H1 (cell line): ENCODE data around the gene LIPA. TPM values are rescaled to one million over a fixed set of nuclear protein-coding genes. Genes with fewer than 3 reads are reported as not detected.

ENCODE experiments used
- CTCF ChIA-PET: fragments of 300-600 bp; sonication (Branson Sonifier 250); formaldehyde crosslinking; loops from one replicate; lab custom pipeline; 2021; ENCODE audit not compliant: partially characterized antibody; lab: Charles Lee
- POLR2A ChIA-PET: fragments of 300-600 bp; sonication (Branson Sonifier 250); formaldehyde crosslinking; loops from one replicate; lab custom pipeline; 2021; ENCODE audit warnings: inconsistent platforms; ENCODE audit not compliant: partially characterized antibody; lab: Charles Lee
- DNase-seq, 2 experiments: peaks; one replicate each; pipeline versions ENCODE4 v3.0.0 to v3.0.0-alpha.2; 2010 to 2022; ENCODE audit warnings: low spot score in 2 of 2, low read depth in 1 of 2, mixed read lengths in 1 of 2
- FAIRE-seq: peaks from 2 replicates; lab custom pipeline; 2011; peaks lifted over from hg19 to GRCh38; lab: Jason Lieb, UNC
- H2AFZ ChIP-seq: 2 replicates; pipeline ENCODE4 v1.8.1; 2012; ENCODE audit warnings: low read length, inconsistent platforms
- H2AK5ac ChIP-seq: 2 replicates; pipeline ENCODE4 v1.6.1; 2013; ENCODE audit warnings: low read depth, low read length
- H2BK120ac ChIP-seq: replicated peaks from 2 replicates; pipeline ENCODE3; 2013; ENCODE audit warnings: low read depth, low read length, inconsistent platforms
- H2BK12ac ChIP-seq: 2 replicates; pipeline ENCODE4 v1.6.1; 2013; ENCODE audit warnings: low read depth, low read length
- H2BK15ac ChIP-seq: 2 replicates; pipeline ENCODE4 v1.6.1; 2013; ENCODE audit warnings: low read length
- H2BK20ac ChIP-seq: 2 replicates; pipeline ENCODE4 v1.6.1; 2013; ENCODE audit warnings: low read length
- H2BK5ac ChIP-seq: 2 replicates; pipeline ENCODE4 v1.6.1; 2013; ENCODE audit warnings: low read depth, low read length
- H3K14ac ChIP-seq: 2 replicates; pipeline ENCODE4 v1.6.1; 2013; ENCODE audit warnings: inconsistent platforms; ENCODE audit not compliant: insufficient read length
- H3K18ac ChIP-seq: 2 replicates; pipeline ENCODE4 v1.6.1; 2013; ENCODE audit warnings: low read length; ENCODE audit errors: extremely low read depth
- H3K23ac ChIP-seq: 2 replicates; pipeline ENCODE4 v1.6.1; 2013; ENCODE audit warnings: inconsistent platforms; ENCODE audit not compliant: insufficient read length
- H3K23me2 ChIP-seq: 2 replicates; pipeline ENCODE4 v1.6.1; 2013; ENCODE audit warnings: low read depth, low read length
- H3K27ac ChIP-seq: 2 replicates; pipeline ENCODE4 v1.6.1; 2011; ENCODE audit warnings: low read depth, low read length, inconsistent platforms
- H3K27me3 ChIP-seq, 4 experiments: replicated peaks in 1 of 4; 1 replicate in 1 of 4; 2 replicates in 3 of 4; pipeline versions ENCODE4 v1.6.1 to v1.8.1; 2011 to 2013; ENCODE audit warnings: low read length in 3 of 4, mild to moderate bottlenecking in 3 of 4, inconsistent platforms in 2 of 4, mixed read lengths in 2 of 4, moderate library complexity in 1 of 4; ENCODE audit not compliant: control insufficient read depth in 3 of 4, insufficient read depth in 3 of 4; ENCODE audit errors: extremely low read depth in 1 of 4
- H3K36me3 ChIP-seq, 4 experiments: 2 replicates each; pipeline versions ENCODE4 v1.6.1 to v1.8.1; 2011 to 2013; ENCODE audit warnings: mild to moderate bottlenecking in 4 of 4, low read length in 3 of 4, moderate library complexity in 2 of 4, control low read depth in 1 of 4, inconsistent platforms in 1 of 4; ENCODE audit not compliant: insufficient read depth in 4 of 4, control insufficient read depth in 2 of 4
- H3K4ac ChIP-seq: replicated peaks from 2 replicates; pipeline ENCODE3; 2013; ENCODE audit warnings: low read length, low read depth, mixed read lengths, inconsistent platforms; ENCODE audit not compliant: insufficient read length
- H3K4me1 ChIP-seq, 4 experiments: replicated peaks in 1 of 4; 1 replicate in 1 of 4; 2 replicates in 3 of 4; pipeline versions ENCODE4 v1.6.1 to v1.8.1; 2011 to 2013; ENCODE audit warnings: low read length in 3 of 4, inconsistent platforms in 2 of 4, mixed read lengths in 1 of 4; ENCODE audit not compliant: insufficient read depth in 4 of 4, control insufficient read depth in 3 of 4
- H3K4me2 ChIP-seq, 2 experiments: 2 replicates each; pipeline versions ENCODE4 v1.6.1 to v1.8.1; 2011 to 2013; ENCODE audit warnings: low read depth in 2 of 2, low read length in 2 of 2, control low read depth in 1 of 2, inconsistent platforms in 1 of 2, mild to moderate bottlenecking in 1 of 2; ENCODE audit not compliant: insufficient read depth in 1 of 2
- H3K4me3 ChIP-seq, 4 experiments: fragments of 200-600, 300-600 bp in 1 of 4; sonication (generic), shearing (Covaris generic), sonication (Bioruptor Twin) in 1 of 4; 2 replicates each; pipeline versions ENCODE4 v1.5.1 to v1.8.1; 2011 to 2016; ENCODE audit warnings: low read length in 4 of 4, low read depth in 3 of 4, control low read depth in 2 of 4, inconsistent platforms in 2 of 4, mild to moderate bottlenecking in 2 of 4, mixed read lengths in 1 of 4, moderate library complexity in 1 of 4; ENCODE audit not compliant: insufficient read depth in 2 of 4; ENCODE audit errors: extremely low read depth in 1 of 4
- H3K56ac ChIP-seq: replicated peaks from 2 replicates; pipeline ENCODE3; 2013; ENCODE audit warnings: low read depth, mild to moderate bottlenecking, mixed read lengths, low read length, inconsistent platforms; ENCODE audit not compliant: insufficient read length
- H3K79me1 ChIP-seq: 2 replicates; pipeline ENCODE4 v1.6.1; 2013; ENCODE audit warnings: low read depth, low read length, control low read depth
- H3K79me2 ChIP-seq, 2 experiments: 2 replicates each; pipeline versions ENCODE4 v1.6.1 to v1.8.1; 2012 to 2013; ENCODE audit warnings: low read length in 2 of 2, mild to moderate bottlenecking in 2 of 2, inconsistent platforms in 1 of 2; ENCODE audit not compliant: insufficient read depth in 2 of 2, control insufficient read depth in 1 of 2
- H3K9ac ChIP-seq, 4 experiments: replicated peaks in 1 of 4; 1 replicate in 1 of 4; 2 replicates in 3 of 4; pipeline versions ENCODE4 v1.6.1 to v1.8.1; 2011 to 2013; ENCODE audit warnings: low read depth in 3 of 4, low read length in 3 of 4, control low read depth in 2 of 4, mild to moderate bottlenecking in 2 of 4, moderate library complexity in 2 of 4, inconsistent platforms in 1 of 4; ENCODE audit errors: extremely low read depth in 1 of 4
- H3K9me3 ChIP-seq, 2 experiments: 2 replicates each; pipeline versions ENCODE4 v1.6.1 to v1.8.1; 2012 to 2013; ENCODE audit warnings: mild to moderate bottlenecking in 2 of 2, moderate library complexity in 2 of 2, control low read depth in 1 of 2, inconsistent platforms in 1 of 2, low read depth in 1 of 2, low read length in 1 of 2, mixed read lengths in 1 of 2; ENCODE audit not compliant: insufficient read depth in 2 of 2
- H4K20me1 ChIP-seq, 2 experiments: replicated peaks in 1 of 2; 2 replicates each; pipeline versions ENCODE3 to v1.8.1; 2011 to 2013; ENCODE audit warnings: inconsistent platforms in 2 of 2, low read length in 2 of 2, mild to moderate bottlenecking in 1 of 2; ENCODE audit not compliant: insufficient read depth in 2 of 2, control insufficient read depth in 1 of 2
- H4K5ac ChIP-seq: 2 replicates; pipeline ENCODE4 v1.6.1; 2013; ENCODE audit warnings: low read length, low read depth, mixed read lengths, inconsistent platforms; ENCODE audit not compliant: insufficient read length
- H4K8ac ChIP-seq: 2 replicates; pipeline ENCODE4 v1.8.0; 2013; ENCODE audit warnings: mild to moderate bottlenecking, moderate library complexity, low read length, inconsistent platforms; ENCODE audit not compliant: insufficient read depth; ENCODE audit errors: extremely low read depth
- H4K91ac ChIP-seq: replicated peaks from 2 replicates; pipeline ENCODE3; 2013; ENCODE audit warnings: low read length, mixed read lengths, inconsistent platforms; ENCODE audit not compliant: insufficient read length
- ASH2L ChIP-seq: fragments of 200-600, 300-600 bp; sonication (generic); IDR thresholded peaks from one replicate; pipeline ENCODE4 v1.7.1; 2017; ENCODE audit warnings: low read length
- EZH2 ChIP-seq: fragments of 200-600 bp; sonication (generic); IDR thresholded peaks from 2 replicates; pipeline ENCODE4 v1.7.1; 2012; ENCODE audit warnings: low read depth, mild to moderate bottlenecking, moderate library complexity, low read length, inconsistent platforms; ENCODE audit not compliant: severe bottlenecking
- POU5F1 ChIP-seq: IDR thresholded peaks from 2 replicates; pipeline ENCODE4 v1.6.1; 2011; ENCODE audit warnings: low read depth, mild to moderate bottlenecking, low read length, moderate library complexity
- RBBP5 ChIP-seq: IDR thresholded peaks from 2 replicates; pipeline ENCODE4 v1.7.1; 2012; ENCODE audit warnings: low read depth, mild to moderate bottlenecking, inconsistent platforms, low read length, moderate library complexity, borderline replicate concordance
- RNF2 ChIP-seq: fragments of 200-900, 300-1000 bp; sonication (generic); IDR thresholded peaks from 2 replicates; pipeline ENCODE4 v1.7.1; 2016; ENCODE audit warnings: borderline replicate concordance, low read depth, mild to moderate bottlenecking, antibody characterized with exemption, low read length; ENCODE audit not compliant: poor library complexity, severe bottlenecking; ENCODE audit errors: missing control alignments
- SIRT6 ChIP-seq: IDR thresholded peaks from one replicate; pipeline ENCODE4 v1.7.1; 2012; ENCODE audit warnings: low read length, inconsistent platforms
- TAF1 ChIP-seq: IDR thresholded peaks from 2 replicates; pipeline ENCODE4 v1.6.1; 2011; ENCODE audit warnings: mild to moderate bottlenecking, low read depth, low read length
- TAF7 ChIP-seq: optimal IDR thresholded peaks from 2 replicates; pipeline ENCODE3; 2011; ENCODE audit warnings: low read depth, mild to moderate bottlenecking, inconsistent platforms, low read length, moderate library complexity, borderline replicate concordance
- TCF12 ChIP-seq: IDR thresholded peaks from 2 replicates; pipeline ENCODE4 v1.6.1; 2011; ENCODE audit warnings: low read depth, mild to moderate bottlenecking, low read length
- WGBS, 2 experiments: shearing (Covaris generic) in 1 of 2; methylation state at CpG; one replicate each; pipeline versions ENCODE4 v1.1.6 to v1.1.7; 2013 to 2015; ENCODE audit warnings: low lambda C conversion rate in 2 of 2, mixed read lengths in 2 of 2, inconsistent platforms in 1 of 2, low coverage in 1 of 2, missing lambda C conversion rate in 1 of 2; ENCODE audit not compliant: insufficient replicate concordance in 2 of 2, insufficient coverage in 1 of 2, insufficient read length in 1 of 2; ENCODE audit errors: extremely low coverage in 1 of 2, missing lambda C conversion rate in 1 of 2; 5-methylcytosine and 5-hydroxymethylcytosine counted together
- polyA plus RNA-seq, 7 experiments: library from polyadenylated mRNA; depleted of rRNA in 3 of 7; stranded (reverse) in 5 of 7; unstranded in 2 of 7; fragments of >200 nt in 5 of 7; fragments of 200-250 nt in 2 of 7; gene quantifications; 1 replicate in 5 of 7; 2 replicates in 1 of 7; 4 replicates in 1 of 7; pipeline versions ENCODE4 v1.2.1 to v1.2.3, GENCODE V29; 2011 to 2013; ENCODE audit warnings: missing spikeins in 2 of 7, mixed read lengths in 2 of 7
- total RNA-seq: library from RNA; stranded (reverse); fragmentation: NEBNext Ultra II Directional; extraction: Animal tissue kit (Norgen Biotek cat#: 25700); gene quantifications from 2 replicates; pipeline ENCODE4 v1.2.1, GENCODE V29; 2021

LIPA gene
- total and polyA plus RNA-seq, 2 of the 8 experiments (the other 6 are each of a cell fraction or from before 2014, with no cell fraction given), result 18.1 to 32.4 TPM

GRCh38 chr10:89273680-89274079 lies 22.1 kb upstream of the LIPA start:
- H3K9me3 ChIP-seq, result no peaks in the 10 kb centered on the region
- H2BK15ac ChIP-seq, result no peak overlapping the region
- no peaks in the 10 kb centered on the region for H3K27me3 ChIP-seq
- no peak overlapping the region for H3K27ac ChIP-seq
- no peak overlapping the region for H3K9ac ChIP-seq
- H4K5ac ChIP-seq, result no peak overlapping the region
- no peak overlapping the region for H3K56ac ChIP-seq
- no peak overlapping the region for H2AK5ac ChIP-seq
- ChIA-PET CTCF (interaction anchor here (0.6 to 4.9 kb wide), 10 partner anchors 8 to 339 kb away, joined by 3 to 35 read pairs (median 3); no protein-coding TSS in a partner anchor), POLR2A (interaction anchor here (1.5 kb wide), 1 partner anchor 11 kb away, joined by 5 read pairs; no protein-coding TSS in a partner anchor)
- H3K18ac ChIP-seq, result no peak overlapping the region
- H3K4me1 ChIP-seq, result no peaks in the 10 kb centered on the region
- no peak overlapping the region for H3K4ac ChIP-seq
- DNase-seq, result no peak
- H3K79me2 ChIP-seq, result no peaks in the 10 kb centered on the region
- H3K23me2 ChIP-seq, result no peaks in the 10 kb centered on the region
- no peak for FAIRE-seq
- no peak overlapping the region for H2BK20ac ChIP-seq
- no peak overlapping the region for H3K4me2 ChIP-seq
- H3K79me1 ChIP-seq, result no peaks in the 10 kb centered on the region
- no peaks in the 10 kb centered on the region for H3K36me3 ChIP-seq
- H4K8ac ChIP-seq, result no peak overlapping the region
- H2BK5ac ChIP-seq, result no peak overlapping the region
- no peak overlapping the region for H3K4me3 ChIP-seq
- no peak overlapping the region for H3K23ac ChIP-seq
- H4K91ac ChIP-seq, result no peak overlapping the region
- no peaks in the 10 kb centered on the region for H4K20me1 ChIP-seq
- no peak overlapping the region for H2BK120ac ChIP-seq
- whole genome bisulfite sequencing, 2 experiments, result 88% methylated on average over 2 of the region's 2 CpGs; no CpG with 5 or more reads in 1 of the 2 experiments
- H2AFZ ChIP-seq, result no peak overlapping the region
- no peak overlapping the region for H3K14ac ChIP-seq
- no peak overlapping the region for H2BK12ac ChIP-seq
- TF ChIP-seq TCF12, result no peak
- no peak for TF ChIP-seq EZH2
- no peak for TF ChIP-seq TAF1
- no peak for TF ChIP-seq TAF7
- no peak for TF ChIP-seq RBBP5
- TF ChIP-seq POU5F1, result no peak
- no peak for TF ChIP-seq SIRT6
- no peak for TF ChIP-seq ASH2L
- no peak for TF ChIP-seq RNF2
